Measurements from ENCODE around the gene SRRD. TPM values are rescaled to one million over a fixed set of nuclear protein-coding genes. Genes with fewer than 3 reads are reported as not detected.

SRRD gene
- total and polyA plus RNA-seq, 8 donors: 4.0 to 64.2 (median 10.0) TPM

DNA sequence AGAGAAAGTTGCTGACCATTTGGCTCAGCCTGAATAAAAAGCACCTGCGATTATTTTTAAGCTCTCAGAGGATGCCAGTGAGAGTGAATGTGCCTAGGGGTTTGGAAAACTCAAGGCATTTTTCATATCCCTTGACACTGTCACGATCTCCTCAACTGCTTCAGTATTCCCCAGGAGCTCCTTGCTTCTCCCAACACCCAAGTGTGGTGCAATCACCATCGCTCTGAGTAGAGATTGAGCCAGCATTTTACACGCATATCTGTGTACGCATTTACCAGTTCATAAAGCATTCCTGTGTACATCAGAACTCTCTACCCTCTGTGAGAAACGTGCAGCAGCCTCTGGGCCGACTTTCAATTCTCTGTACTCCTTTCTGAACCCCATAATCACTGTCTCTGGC, 1.3 kb downstream of the SRRD start:
- intact Hi-C loops (cut with DNase I; ENCODE audit: low total_unique reads): no loop called here
- no peaks in the 10 kb centered on the region for H3K9me3 ChIP-seq
- peak overlapping the region in 2 of 4 donors; percentile 85 for H3K4me3 ChIP-seq
- TF ChIP-seq EP300 (IDR thresholded peaks at IDR 0.05) (no peak), POLR2A (IDR thresholded peaks at IDR 0.05) (no peak), POLR2AphosphoS5 (IDR thresholded peaks at IDR 0.05) (no peak)
- H3K27ac ChIP-seq: peak overlapping the region in 3 of 5 donors; percentile 93 to 99 (median 97)
- H3K36me3 ChIP-seq: peaks cover 4 to 43% (median 37%) of the 10 kb centered on the region in 4 donors
- WGBS, 5 donors: 36 to 51% (median 46%) methylated on average over 7 of the region's 7 CpGs
- H3K4me1 ChIP-seq: peaks cover 40 to 59% (median 55%) of the 10 kb centered on the region in 4 donors
- no peak for DNase-seq
- H3K27me3 ChIP-seq: no peaks in the 10 kb centered on the region

DNA sequence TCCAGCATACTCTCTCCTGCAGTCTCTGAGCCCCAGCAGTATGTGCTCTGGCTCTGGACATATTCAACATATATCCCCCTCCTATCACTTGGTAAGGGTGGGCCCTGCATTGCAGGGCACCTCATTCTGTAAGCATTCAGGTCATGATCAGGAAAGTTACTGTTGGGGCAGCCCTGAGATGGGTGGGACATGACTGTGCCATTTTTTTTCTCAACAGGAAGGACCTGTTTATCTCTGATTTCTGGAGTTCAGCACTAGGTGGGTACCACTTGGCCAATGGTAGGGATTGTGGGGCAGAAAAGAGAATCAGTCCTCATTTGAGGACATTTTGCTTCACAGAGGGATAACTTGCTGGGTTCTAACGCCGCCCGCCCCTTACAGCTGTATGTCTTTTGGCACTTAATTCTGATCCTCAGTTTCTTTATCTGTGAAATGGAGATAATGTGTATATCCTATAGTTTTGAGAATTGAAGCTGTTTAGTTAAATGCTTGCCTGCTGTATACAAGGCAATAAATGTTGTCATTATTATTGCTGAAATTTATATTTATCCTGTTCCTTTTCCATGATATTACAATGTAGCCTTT, 2.2 kb downstream of the SRRD start:
- intact Hi-C loops (cut with DNase I; ENCODE audit: low total_unique reads): no loop called here
- H3K27ac ChIP-seq: no peak overlapping the region
- no peaks in the 10 kb centered on the region for H3K9me3 ChIP-seq
- WGBS, 5 donors: 55 to 86% (median 61%) methylated on average over 3 of the region's 3 CpGs
- peaks cover 7 to 52% (median 45%) of the 10 kb centered on the region in 4 donors for H3K36me3 ChIP-seq
- H3K27me3 ChIP-seq: no peaks in the 10 kb centered on the region
- H3K4me1 ChIP-seq: peaks cover 32 to 50% (median 46%) of the 10 kb centered on the region in 4 donors
- no peak overlapping the region for H3K4me3 ChIP-seq
- TF ChIP-seq POLR2AphosphoS5 (IDR thresholded peaks at IDR 0.05): no peak
- TF ChIP-seq, protein P1, sequence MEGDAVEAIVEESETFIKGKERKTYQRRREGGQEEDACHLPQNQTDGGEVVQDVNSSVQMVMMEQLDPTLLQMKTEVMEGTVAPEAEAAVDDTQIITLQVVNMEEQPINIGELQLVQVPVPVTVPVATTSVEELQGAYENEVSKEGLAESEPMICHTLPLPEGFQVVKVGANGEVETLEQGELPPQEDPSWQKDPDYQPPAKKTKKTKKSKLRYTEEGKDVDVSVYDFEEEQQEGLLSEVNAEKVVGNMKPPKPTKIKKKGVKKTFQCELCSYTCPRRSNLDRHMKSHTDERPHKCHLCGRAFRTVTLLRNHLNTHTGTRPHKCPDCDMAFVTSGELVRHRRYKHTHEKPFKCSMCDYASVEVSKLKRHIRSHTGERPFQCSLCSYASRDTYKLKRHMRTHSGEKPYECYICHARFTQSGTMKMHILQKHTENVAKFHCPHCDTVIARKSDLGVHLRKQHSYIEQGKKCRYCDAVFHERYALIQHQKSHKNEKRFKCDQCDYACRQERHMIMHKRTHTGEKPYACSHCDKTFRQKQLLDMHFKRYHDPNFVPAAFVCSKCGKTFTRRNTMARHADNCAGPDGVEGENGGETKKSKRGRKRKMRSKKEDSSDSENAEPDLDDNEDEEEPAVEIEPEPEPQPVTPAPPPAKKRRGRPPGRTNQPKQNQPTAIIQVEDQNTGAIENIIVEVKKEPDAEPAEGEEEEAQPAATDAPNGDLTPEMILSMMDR (IDR thresholded peaks at IDR 0.05): no peak
- TF ChIP-seq POLR2A (IDR thresholded peaks at IDR 0.05): no peak
- no peak for TF ChIP-seq EP300 (IDR thresholded peaks at IDR 0.05)
- no peak for DNase-seq

DNA sequence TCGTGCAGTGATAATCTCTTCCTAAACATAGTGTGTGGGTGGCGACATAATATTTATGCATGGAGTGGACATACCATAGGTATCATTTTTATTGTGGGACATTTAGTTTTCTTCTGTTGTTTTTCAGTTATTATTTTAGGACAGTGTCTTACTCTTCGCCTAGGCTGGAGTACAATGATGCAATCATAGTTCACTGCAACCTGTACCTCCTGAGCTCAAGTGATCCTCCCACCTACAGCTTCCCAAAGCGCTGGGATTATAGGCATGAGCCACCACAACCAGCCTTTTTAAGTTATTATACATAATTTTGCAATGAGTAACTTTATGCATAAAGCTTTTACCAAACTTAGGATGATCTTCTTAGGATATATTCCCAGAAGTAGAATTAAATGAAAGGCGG, 2.7 kb downstream of the SRRD start:
- no peak overlapping the region for H3K27ac ChIP-seq
- peaks cover 27 to 45% (median 41%) of the 10 kb centered on the region in 4 donors for H3K4me1 ChIP-seq
- intact Hi-C loops (cut with DNase I; ENCODE audit: low total_unique reads): no loop called here
- DNase-seq: no peak
- WGBS, 5 donors: 84 to 90% (median 85%) methylated on average over 5 of the region's 5 CpGs
- peaks cover 12 to 54% (median 49%) of the 10 kb centered on the region in 4 donors for H3K36me3 ChIP-seq
- H3K4me3 ChIP-seq: no peak overlapping the region
- no peaks in the 10 kb centered on the region for H3K9me3 ChIP-seq
- TF ChIP-seq POLR2AphosphoS5 (IDR thresholded peaks at IDR 0.05): no peak
- TF ChIP-seq EP300 (IDR thresholded peaks at IDR 0.05): no peak
- TF ChIP-seq POLR2A (IDR thresholded peaks at IDR 0.05): no peak
- TF ChIP-seq, protein P1 (IDR thresholded peaks at IDR 0.05): no peak
- H3K27me3 ChIP-seq: no peaks in the 10 kb centered on the region

DNA sequence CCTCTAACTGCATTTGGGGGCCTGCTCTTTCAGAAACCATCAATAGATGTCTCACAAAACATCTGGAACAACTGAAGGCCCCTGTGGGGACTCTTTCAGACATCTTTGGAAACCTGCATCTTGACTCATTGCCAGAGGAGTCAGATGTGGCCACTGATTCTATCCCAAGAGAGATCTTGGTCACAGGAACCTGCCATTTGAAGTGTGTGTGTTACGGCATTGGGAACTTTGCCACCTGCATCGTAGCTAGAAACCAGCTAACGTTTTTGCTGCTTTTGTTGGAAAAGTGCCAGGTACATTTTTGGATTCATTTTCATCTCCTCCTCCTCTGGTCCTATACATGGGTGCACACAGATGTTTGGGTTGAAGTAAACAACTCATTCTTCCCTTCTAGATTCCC, 4.3 kb downstream of the SRRD start:
- Histone ChIP-seq H3K27me3 (no peaks in the 10 kb centered on the region), H3K4me3 (no peak overlapping the region), H3K4me1 (peaks cover 13 to 29% (median 25%) of the 10 kb centered on the region in 4 donors), H3K9me3 (no peaks in the 10 kb centered on the region), H3K36me3 (peaks cover 27 to 70% (median 64%) of the 10 kb centered on the region in 4 donors), H3K27ac (no peak overlapping the region)
- intact Hi-C loops (cut with DNase I; ENCODE audit: low total_unique reads): no loop called here
- no peak for DNase-seq
- TF ChIP-seq POLR2AphosphoS5 (IDR thresholded peaks at IDR 0.05) (no peak), EP300 (IDR thresholded peaks at IDR 0.05) (no peak), POLR2A (IDR thresholded peaks at IDR 0.05) (no peak)
- TF ChIP-seq, protein P1 (IDR thresholded peaks at IDR 0.05): no peak
- 51 to 64% (median 57%) methylated on average over 3 of the region's 3 CpGs for WGBS, 5 donors

DNA sequence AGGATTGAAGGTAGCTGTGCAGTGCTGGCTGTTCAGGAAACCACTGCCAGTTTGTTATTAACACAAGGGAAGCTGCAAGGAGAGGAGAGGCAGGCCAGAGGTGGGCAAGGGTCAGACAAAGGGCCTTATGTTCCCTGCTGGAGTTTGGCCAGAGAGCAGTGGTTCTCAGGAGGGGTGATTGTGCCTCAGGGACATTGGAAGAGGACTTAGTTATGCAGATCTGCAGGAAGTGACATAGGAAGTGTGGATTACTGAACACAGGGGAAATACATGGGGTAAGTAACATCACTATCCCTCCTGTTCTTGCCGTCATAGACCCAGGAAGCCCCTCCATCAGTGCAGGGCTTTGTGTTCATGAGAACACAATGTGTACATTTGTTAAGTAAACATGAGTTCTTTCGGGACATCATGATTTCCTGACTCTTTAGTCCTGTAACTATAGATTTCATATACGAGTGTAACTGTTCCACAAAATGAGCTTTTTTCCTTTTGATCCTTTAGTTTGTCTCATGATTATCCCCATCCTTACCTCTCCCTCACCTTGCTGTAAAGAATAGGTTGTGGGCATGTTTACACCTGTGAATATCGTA, 5.9 kb downstream of the SRRD start:
- Histone ChIP-seq H3K4me3 (no peak overlapping the region), H3K27me3 (no peaks in the 10 kb centered on the region), H3K27ac (no peak overlapping the region), H3K9me3 (no peaks in the 10 kb centered on the region), H3K36me3 (peaks cover 43 to 85% (median 80%) of the 10 kb centered on the region in 4 donors), H3K4me1 (peaks cover 7 to 19% (median 15%) of the 10 kb centered on the region in 4 donors)
- WGBS, 5 donors: 46 to 59% (median 56%) methylated on average over 4 of the region's 4 CpGs
- TF ChIP-seq, protein P1 (IDR thresholded peaks at IDR 0.05): no peak
- TF ChIP-seq POLR2A (IDR thresholded peaks at IDR 0.05): no peak
- TF ChIP-seq EP300 (IDR thresholded peaks at IDR 0.05): no peak
- TF ChIP-seq POLR2AphosphoS5 (IDR thresholded peaks at IDR 0.05): no peak
- DNase-seq: no peak
- intact Hi-C loops (cut with DNase I; ENCODE audit: low total_unique reads): no loop called here

All from stomach (tissue), 9 donors.